Activated CD8-positive, alpha-beta memory T cell treated with anti-CD3 and anti-CD28 coated beads, Interleukin-2, amount 50 U/mL, for 4 hours (primary cell): ENCODE data around the gene TAGLN2.

Source experiments
- DNase-seq: peaks from one replicate; pipeline ENCODE4 v3.0.0-alpha.2; 2020

The TAGLN2 gene

GRCh38 chr1:159868766-159869165 is 56.5 kb downstream of the TAGLN2 start:
- no peak for DNase-seq
